ENCODE measurements around the gene DNAJB8.
A peak's percentile ranks its signal among the peaks of the same experiment; 100 is the strongest.

The DNAJB8 gene

GRCh38 chr3:128422762-128423524, 43.7 kb downstream of the DNAJB8 start:
- no peak for DNase-seq
- in situ Hi-C loops (cut with MboI; ENCODE audit: low pct_unique_long_range_greater_than_20kb, low sequenced_read_pairs), result no loop called here

GRCh38 chr3:128421966-128422365, 44.7 kb downstream of the DNAJB8 start:
- in situ Hi-C loops (cut with MboI; ENCODE audit: low pct_unique_long_range_greater_than_20kb, low sequenced_read_pairs), result no loop called here

GRCh38 chr3:128421439-128421836, 45.3 kb downstream of the DNAJB8 start:
- in situ Hi-C loops (cut with MboI; ENCODE audit: low pct_unique_long_range_greater_than_20kb, low sequenced_read_pairs), result no loop called here
- no peak for DNase-seq

More at GRCh38 chr3:128421966-128422365, 44.7 kb downstream of the DNAJB8 start:
- no peak for DNase-seq

GRCh38 chr3:128420720-128421438, 45.8 kb downstream of the DNAJB8 start:
- DNase-seq, result no peak
- in situ Hi-C loops (cut with MboI; ENCODE audit: low pct_unique_long_range_greater_than_20kb, low sequenced_read_pairs), result no loop called here

GRCh38 chr3:128420289-128420688, 46.4 kb downstream of the DNAJB8 start:
- in situ Hi-C loops (cut with MboI; ENCODE audit: low pct_unique_long_range_greater_than_20kb, low sequenced_read_pairs), result no loop called here
- DNase-seq, result no peak

GRCh38 chr3:128419311-128419710, 47.4 kb downstream of the DNAJB8 start:
- in situ Hi-C loops (cut with MboI; ENCODE audit: low pct_unique_long_range_greater_than_20kb, low sequenced_read_pairs), result no loop called here
- DNase-seq, result no peak

- no peak for DNase-seq
- in situ Hi-C loops (cut with MboI; ENCODE audit: low pct_unique_long_range_greater_than_20kb, low sequenced_read_pairs), result no loop called here
Measured at GRCh38 chr3:128418900-128419299, 47.8 kb downstream of the DNAJB8 start.

GRCh38 chr3:128416578-128417211, 50.0 kb downstream of the DNAJB8 start:
- DNase-seq, result peak; percentile 49

GRCh38 chr3:128415773-128416577, 50.7 kb downstream of the DNAJB8 start:
- no peak for DNase-seq
- in situ Hi-C loops (cut with MboI; ENCODE audit: low pct_unique_long_range_greater_than_20kb, low sequenced_read_pairs), result no loop called here

More at GRCh38 chr3:128416578-128417211, 50.0 kb downstream of the DNAJB8 start:
- in situ Hi-C loops (cut with MboI; ENCODE audit: low pct_unique_long_range_greater_than_20kb, low sequenced_read_pairs), result no loop called here

- in situ Hi-C loops (cut with MboI; ENCODE audit: low pct_unique_long_range_greater_than_20kb, low sequenced_read_pairs), result no loop called here
- no peak for DNase-seq
Measured at GRCh38 chr3:128415200-128415772, 51.4 kb downstream of the DNAJB8 start.

GRCh38 chr3:128413413-128414205, 53.1 kb downstream of the DNAJB8 start:
- no peak for DNase-seq
- in situ Hi-C loops (cut with MboI; ENCODE audit: low pct_unique_long_range_greater_than_20kb, low sequenced_read_pairs), result no loop called here

GRCh38 chr3:128413003-128413370, 53.7 kb downstream of the DNAJB8 start:
- no peak for DNase-seq
- in situ Hi-C loops (cut with MboI; ENCODE audit: low pct_unique_long_range_greater_than_20kb, low sequenced_read_pairs), result no loop called here
